SW480 (cell line): ENCODE data around the gene ELAPOR1.

Source experiments
- DNase-seq: peaks from one replicate; pipeline ENCODE4 v3.0.0-alpha.2; 2016; ENCODE audit warnings: low spot score

Gene ELAPOR1

DNA sequence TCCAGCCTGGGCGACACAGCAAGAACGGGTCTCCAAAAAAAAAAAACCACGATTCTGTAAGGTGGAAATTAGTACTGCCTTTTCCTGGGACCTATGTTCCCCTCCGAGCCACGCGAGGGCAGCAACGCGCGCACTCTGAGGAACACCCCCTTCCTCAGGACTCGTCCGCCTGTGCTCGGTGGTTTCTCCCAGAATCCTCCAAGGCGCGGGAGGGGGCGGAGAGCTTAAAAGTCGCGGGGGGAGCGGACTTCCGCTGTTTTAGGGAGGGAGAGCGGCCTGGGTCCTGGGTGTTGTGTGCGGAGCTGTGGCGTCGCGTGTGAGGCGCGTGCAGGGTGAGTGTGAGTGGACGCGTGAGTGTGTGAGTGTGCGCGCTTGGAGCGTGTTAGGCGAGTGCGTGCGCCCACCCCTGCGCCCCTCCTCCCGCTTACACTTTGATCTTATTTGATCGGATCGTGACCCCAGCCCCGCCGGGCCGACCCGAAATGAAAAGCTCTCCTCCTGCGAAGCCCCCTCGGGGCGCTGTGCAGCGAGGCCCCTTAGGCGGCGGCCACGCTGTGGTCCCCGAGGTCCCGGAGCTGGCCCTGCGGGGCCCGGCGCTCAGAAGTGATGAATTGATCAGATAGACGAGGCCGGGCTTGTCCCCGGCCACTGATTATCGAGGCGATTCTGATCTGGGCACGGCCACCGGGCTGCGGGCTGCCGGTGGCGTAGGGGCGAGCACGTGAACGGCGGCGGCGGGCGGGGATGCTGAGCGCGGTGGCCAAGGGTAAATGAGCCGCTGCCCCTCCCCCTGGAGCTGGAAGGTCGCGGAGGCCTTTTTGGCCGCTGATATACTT lies 13.8 kb upstream of the ELAPOR1 start:
- DNase-seq = peak; percentile 95

DNA sequence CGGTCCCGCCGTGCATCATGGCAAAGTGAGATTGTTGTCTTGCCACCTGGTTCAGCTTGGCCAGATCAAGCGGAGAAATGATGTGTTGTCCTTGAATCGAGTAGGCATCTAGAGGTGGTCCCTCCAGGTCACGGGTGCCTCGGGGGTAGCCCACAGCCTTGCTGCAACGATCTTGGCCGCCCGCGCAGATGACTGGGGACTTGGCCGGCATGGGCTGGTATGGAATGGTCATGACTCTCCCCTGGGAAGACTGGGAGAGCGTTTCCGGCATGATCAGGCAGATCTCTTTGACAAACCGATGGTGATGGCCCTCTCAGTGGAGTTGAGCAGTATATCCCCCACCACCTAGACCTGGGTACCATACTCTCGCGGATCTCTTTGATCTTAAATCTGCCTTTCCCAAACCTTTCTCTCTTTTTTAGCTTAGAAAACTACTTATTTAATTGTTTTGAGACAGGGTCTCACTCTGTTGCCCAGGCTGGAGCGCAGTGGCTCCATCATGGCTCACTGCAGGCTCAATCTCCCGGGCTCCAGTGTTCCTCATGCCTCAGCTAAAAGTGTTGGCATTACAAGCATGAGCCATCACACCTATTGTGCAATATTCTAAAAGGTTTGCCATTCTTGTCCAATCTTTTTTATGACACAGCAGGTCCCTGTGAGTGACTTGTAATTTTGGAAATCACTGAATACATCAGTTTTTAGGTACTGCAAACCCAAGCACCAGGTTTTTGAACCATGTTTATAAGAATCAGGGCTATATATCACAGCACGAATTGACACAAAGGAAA lies 9.4 kb upstream of the ELAPOR1 start:
- DNase-seq = no peak

DNA sequence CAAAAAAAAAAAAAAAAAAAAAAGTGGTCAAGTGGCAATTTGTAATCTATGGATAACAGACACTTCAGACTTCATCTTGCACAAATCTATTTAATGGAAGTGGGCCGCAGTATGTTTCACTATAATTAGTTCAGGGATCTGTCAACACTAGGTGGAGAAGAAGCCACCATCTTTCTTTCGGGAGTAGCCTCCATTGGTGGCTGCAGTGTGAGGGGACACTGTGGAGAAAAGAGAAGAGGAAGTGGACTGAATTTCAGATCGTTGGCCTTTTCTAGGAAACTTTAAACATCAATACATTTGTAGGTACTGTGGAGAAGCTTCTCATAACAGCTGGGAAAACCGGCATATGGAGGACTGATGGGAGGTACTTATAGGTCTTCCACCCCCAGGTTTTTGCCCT lies 8.0 kb upstream of the ELAPOR1 start:
- no peak for DNase-seq

DNA sequence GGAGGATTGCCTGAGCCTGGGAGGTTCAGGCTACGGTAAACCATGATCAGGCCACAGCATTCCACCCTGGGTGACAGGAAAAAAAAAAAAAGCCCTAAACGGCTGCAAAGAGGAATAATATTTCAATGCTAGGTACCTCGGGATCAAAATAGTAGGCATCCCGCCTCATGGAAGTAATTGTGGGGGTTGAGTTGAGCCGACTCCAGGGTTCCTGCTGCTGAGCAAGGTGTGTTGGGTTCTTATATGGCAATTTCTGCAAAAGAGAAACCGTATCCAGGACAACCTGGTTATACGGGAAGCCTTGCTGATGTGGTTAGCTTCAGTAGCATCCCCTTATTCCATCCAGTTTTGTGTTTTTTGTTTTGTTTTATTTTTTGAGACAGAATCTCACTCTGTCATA lies 6.1 kb upstream of the ELAPOR1 start:
- DNase-seq = no peak

DNA sequence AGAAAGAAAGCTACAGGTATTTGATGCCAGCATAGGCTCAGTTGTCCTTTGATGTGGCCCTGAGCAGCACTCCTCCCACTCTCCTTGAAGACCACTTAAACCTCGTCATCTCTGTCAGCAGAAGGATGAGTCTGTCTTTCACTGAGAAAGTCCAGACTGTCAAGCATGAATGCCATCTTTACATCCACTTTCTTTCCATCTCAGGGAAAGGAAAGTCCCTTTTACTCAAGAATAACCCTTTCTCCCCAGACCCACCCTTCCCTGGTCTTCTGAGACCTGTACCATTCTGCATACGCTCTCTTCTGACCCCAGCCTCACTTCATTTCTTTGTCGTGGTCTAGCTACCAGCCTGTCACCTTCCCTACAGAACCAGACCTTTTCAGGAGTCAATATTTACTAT lies 4.0 kb upstream of the ELAPOR1 start:
- DNase-seq = peak; percentile 59

DNA sequence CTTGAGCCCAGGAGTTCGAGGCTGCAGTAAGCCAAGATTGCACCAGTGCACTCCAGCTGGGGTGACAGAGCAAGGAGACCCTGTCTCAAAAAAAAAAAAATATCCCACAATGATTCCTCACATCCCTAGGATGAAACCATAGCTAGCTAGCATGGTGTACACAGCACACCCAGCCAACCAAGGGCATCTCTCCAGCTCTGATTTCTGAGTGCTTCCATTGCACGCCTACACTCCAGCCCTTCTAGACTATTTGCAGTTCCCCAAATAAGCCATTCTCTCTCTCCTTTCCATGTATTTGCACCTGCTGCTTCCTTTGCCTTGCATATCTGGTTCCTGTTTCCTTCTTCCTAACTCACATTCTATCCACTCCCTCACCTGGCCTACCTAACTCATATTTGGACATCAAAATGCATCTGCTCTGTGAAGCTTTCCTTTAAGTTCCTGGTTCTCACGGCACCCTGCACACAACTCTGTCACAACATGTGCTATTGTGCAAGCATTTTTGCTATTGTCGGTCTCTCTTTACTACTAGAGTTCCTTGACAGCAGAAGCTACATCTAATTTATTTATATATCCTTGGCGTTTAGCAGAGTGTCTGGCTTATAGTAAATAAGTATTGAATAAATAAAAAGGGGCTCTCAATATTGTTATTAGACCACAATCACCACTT lies 2.4 kb upstream of the ELAPOR1 start:
- no peak for DNase-seq

DNA sequence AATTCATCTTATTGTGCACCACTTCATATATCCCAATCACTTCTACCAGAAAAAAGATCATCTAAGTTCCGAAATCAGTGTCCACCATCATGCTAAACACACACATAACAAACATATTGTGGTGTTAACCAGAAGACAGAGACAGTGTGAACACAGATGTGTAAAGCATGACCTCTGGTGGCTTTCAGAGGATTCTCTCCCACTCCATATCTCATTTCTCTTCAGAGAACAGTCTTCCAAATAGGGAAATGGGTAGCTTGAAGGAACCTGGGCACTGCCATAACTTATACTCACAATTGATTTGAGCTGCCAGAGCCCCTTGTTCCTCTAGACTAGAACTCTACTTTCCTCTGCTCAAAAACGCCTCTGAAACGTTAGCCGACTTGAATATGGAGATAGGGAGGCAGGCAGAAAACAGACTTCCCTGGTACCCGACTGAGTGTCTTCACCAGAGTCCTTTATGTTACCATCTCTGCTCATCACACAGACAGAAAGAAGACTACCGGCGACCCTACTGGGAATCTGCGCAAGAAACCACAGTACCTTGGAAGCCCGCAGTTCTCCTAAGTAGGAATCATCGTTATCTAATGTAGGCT lies 1.8 kb upstream of the ELAPOR1 start:
- peak; percentile 67 for DNase-seq

DNA sequence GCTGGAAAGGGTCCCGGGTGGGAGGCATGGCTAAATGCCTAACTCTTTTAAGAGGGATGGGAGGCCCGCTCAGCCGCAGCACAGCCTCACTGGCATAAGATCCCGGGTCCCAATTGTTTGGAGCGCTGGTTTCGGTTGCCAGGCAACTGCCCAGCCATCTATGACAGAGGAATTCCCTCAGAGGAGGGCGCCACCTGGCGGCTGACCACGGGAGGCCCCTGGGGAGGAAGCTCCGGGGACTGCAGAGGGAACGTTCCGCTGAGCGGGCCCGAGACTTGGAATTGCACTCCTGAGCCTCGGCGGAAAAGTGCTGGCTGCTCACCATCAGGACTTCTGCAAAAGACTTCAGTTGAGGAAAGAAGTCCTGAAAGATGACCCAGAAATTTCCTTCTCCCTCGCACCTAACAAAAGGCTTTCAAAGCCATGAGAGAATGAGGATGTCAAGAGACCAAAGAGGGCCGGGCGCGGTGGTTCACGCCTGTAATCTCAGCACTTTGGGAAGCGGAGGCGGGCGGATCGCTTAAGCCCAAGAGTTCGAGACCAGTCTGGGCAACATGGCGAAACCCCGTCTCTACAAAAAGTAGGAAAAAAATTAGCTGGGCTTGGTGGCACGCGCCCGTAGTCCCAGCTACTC lies 1.1 kb upstream of the ELAPOR1 start:
- peak; percentile 68 for DNase-seq

DNA sequence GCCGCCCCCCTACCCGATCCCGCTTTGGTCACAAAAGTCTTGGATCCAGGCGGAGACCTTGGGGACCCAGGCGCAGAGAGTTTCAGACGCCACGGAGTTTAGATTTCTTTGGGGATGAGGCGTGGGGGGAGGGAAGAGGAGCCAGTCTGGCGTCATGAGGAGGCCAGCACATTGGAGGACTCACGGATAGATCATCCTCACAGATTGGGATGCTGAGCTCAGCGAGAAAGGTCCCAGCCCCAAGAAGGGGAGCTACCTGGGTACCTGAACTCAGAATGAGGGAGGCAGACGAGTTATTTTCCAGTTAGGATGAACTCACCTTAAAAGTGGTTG lies 393 bp downstream of the ELAPOR1 start:
- no peak for DNase-seq

DNA sequence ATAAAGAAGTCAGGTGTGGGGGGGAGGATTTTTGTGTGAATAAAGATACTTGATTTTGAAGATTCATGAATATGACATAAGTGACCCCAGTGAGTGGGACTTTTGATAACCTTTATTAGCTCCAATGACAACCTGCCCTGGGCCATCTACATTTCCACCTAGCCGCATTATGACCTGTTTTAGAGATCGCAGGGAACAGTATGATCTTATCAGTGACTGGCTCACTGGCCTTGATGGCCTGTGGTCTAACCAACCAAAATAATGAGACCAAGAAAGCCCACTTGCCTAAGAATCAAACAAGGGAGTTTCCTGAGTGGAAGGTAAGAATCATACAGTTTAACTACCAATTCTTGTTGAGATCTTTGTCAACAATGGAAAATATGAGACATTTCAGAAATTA lies 1.8 kb downstream of the ELAPOR1 start:
- DNase-seq = no peak

DNA sequence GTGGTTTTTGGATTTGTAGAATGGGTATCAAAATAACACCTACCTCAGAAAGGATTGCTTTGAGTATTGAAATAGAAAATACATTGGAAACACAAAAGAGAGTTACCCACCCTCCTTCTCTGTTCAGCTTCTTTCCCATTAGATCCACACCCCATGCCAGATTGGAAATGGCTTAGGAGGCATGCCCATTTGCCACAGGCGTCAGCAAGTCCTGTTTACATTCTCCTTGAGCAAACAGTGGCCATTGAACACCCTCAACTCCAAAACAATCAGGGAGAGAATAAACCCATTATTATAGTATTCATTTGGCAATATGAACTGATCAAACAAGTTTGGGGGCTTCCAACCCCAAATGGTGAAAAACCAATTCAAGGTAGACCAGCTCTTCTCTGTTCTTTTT lies 2.4 kb downstream of the ELAPOR1 start:
- no peak for DNase-seq

DNA sequence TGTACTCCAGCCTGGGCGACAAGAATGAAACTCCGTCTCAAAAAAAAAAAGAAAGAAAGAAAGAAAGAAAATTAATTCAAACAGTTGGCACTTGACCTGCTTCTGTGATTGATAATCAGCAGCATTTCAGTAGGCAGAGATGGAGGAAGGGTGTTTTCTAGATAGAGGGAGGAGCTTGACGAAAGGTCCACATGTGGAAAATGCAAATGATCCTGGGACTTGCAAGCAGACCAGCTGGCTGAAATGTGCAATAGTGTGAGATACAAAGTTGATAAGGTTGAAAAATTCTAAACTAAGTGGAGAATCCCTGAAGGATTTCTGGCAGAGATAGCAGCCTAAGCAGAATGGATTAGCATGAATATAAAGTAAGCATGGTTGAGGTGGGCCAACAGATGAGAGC lies 4.2 kb downstream of the ELAPOR1 start:
- no peak for DNase-seq

DNA sequence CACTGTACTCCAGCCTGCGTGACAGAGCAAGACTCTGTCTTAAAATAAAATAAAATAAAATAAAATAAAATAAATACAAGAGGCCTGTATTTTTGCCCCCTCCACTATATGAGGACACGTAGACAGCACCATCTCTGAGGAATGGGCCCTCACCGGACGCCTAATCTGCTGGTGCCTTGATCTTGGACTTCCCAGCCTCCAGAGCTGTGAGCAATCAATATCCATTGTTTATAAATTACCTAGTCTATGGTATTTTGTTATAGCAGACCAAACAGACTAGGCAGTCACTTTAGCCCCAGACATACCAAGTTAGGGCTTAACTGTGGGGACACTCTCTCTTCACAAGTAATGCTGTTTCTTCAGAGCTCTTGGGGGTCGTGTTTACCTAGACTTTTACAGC lies 6.4 kb downstream of the ELAPOR1 start:
- no peak for DNase-seq

DNA sequence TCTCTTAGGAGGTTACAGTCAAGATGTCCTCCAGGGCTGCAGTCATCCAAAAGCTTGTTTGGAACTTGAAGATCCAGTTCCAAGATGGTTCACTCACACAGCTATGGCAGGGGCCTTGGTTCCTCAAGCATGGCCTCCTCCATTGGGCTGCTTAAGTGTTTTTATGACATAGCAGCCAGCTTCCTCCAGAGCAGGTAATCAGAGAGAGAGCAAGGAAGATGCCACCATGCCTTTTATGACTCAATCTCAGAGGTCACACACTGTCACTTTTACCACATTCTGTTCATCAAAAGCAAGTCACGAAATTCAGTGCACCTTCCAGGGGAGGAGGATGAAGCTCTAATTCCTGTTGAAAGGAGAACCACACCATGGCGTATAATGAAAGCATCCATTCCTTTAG lies 17.1 kb downstream of the ELAPOR1 start:
- DNase-seq = no peak

DNA sequence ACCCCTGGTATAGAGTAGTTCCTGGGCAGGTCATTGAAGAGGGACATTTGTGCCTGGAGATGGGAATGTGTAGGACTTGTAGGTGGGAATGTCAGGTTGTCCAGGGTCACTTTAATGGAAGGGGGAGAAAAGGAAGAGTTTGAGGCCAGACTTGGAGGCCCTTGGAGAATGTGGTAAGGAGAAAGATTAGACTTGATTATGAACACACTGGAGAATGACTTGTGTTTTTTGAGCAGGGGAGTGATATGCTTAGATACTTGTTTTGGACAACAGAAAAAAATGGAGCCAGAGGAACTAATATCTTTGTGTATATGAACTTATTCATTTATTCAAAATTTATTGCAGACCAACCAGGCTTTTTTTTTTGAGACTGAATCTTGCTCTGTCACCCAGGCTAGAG lies 17.9 kb downstream of the ELAPOR1 start:
- DNase-seq = no peak

DNA sequence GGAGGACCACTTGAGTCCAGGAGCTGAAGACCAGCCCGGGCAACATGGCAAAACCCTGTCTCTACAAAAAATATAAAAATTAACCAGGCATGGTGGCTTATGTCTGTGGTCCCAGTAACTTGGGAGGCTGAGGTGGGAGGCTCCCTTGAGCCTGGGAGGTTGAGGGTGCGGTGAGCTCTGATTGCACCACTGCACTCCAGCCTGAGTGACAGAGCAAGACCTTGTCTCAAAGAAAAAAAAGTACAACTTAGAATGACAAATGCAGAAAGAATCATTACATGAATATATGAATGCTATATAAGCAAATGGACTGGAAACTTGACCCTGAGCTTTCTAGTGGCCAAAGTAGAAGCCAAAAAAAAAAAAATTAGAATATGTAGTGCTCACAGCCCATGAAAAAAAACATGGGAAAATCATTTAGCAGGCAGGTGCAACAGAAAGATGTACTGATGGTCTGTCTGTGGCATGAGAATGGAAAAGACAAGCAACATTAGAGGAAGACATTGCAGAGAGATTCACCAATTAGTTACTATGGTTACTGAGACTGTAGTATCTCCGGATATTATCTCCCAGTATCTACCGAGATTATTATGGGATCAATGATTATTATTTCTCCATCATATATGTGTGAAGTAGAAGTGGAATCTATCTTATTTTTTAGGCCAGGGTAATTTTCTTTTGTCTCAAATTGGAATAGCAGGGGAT lies 19.2 kb downstream of the ELAPOR1 start:
- no peak for DNase-seq

DNA sequence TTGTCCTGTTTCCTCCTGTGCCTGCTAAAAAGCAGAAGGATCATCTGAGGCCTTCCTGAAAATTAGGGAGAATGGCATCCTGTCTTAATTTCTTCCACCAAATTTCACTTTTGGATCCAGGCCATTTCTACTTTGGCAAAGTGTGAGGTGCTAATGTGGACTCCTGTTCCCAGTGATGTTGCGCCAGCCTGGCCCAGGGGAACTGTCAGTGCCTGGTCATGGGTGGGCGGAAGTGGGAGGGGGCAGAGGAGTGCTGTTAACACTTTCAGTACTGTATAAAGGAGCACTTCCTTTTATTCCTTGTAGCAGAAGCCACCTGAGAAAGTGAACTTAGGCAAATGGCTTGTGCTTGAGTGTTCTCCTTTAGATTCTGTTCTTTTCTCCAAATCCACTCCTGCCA lies 19.9 kb downstream of the ELAPOR1 start:
- no peak for DNase-seq

DNA sequence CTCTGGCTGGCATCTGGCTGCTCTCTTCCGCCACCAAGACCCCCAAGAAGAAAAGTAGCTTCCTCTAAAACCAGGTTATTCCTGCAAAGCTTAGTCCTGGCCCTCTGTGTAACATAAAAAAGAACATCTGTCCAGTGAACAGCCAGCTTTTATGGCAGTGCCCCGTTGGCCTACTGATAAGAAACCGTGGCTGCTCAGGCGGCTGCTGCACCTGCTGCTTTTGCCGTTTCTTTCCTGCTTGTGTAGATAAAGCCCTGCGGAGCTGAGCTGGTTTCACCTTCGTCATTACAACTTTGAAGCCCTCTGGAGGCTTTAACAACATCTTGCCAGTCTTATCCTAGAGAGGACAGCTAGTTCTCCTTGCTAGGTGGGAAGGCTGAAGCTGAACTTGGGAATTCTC lies 20.5 kb downstream of the ELAPOR1 start:
- no peak for DNase-seq

DNA sequence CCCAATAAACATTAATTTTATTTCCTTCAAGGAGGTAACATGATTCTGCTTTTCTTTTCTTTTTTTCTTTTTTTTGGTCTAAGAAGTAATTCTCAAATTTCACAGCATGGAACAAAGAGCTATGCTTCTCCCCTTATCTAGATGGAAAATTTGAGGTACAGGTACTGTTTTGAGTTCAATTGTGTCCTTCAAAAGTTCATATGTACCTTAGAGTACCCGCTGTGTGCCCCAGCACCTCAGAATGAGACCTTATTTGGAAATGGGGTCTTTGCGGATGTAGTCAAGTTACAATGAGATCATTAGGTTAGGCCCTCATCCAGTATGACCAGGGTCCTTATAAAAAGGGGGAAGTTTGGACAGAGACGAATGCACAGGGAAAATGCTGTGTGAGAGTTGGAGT lies 22.0 kb downstream of the ELAPOR1 start:
- no peak for DNase-seq

DNA sequence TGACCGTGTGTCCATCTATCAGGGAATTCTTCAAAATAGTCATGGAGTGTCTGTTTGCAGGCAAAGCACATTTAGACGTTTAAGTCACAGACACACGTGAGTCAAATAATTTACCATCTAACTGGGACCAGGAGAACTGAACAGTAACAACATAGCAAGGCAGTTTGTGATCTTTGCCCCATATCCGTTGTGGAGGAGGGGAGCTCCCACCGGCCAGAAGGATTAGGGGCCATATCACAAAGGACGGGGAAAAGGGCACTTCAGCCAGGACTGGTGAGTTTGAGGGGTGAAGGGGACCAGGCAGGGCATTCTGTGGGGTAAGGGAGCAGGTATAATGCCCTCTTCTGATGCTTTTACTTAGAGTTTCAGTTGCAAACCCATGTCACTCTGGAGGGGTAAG lies 22.9 kb downstream of the ELAPOR1 start:
- no peak for DNase-seq

DNA sequence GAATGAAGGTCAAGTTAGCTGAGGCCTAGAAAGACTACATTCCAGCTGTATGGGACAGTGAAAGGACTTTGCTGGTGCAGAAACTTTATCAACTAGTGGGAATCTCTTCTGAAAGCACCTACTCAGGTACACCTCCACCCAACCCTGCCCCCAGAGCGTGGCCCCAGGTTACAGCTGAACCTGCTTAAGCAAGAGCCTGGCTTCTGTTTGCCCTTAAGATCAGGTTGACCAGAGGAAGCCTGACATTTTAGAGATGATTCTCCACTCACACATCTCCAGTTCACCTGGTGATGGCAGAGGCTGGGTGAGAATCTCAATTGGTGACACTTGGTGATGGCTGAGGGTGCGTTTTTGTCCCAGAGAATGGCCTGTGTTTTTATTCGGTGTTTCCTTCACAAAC lies 24.0 kb downstream of the ELAPOR1 start:
- DNase-seq = no peak

DNA sequence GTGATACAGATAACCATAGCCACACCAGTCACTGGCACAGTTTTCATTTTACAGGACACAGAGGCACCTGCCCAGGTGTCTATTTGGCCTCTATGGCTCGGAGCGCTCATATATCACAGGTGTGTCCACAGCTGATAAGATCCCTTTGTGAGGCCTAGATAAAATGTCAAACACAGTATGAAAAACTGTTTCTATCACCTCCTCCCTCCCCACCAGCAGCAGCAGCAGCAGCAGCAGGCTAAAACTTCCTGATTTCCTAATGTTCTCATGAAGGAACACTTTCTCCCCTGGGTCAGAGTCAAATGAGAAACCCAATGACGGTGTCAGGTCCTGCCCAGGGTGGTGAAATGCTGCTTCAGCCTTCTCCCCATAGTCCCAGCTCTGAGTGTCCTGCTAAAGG lies 24.4 kb downstream of the ELAPOR1 start:
- no peak for DNase-seq
